HEK293T (cell line): ENCODE data around the gene SMARCC1.

ENCODE experiments used
- BHLHE40 ChIP-seq: fragments of 450-650 bp; IDR thresholded peaks from 2 replicates; pipeline ENCODE4 v1.6.1; 2016; ENCODE audit warnings: mild to moderate bottlenecking, moderate library complexity, borderline replicate concordance
- ELF4 ChIP-seq: fragments of 450-650 bp; IDR thresholded peaks from 2 replicates; pipeline ENCODE4 v1.6.1; 2017; ENCODE audit warnings: antibody characterized with exemption
- FOXA1 ChIP-seq: fragments of 450-650 bp; IDR thresholded peaks from 2 replicates; pipeline ENCODE4 v1.6.1; 2016; ENCODE audit warnings: mild to moderate bottlenecking
- FOXM1 ChIP-seq: fragments of 450-650 bp; IDR thresholded peaks from 2 replicates; pipeline ENCODE4 v1.6.1; 2017; ENCODE audit warnings: mild to moderate bottlenecking, borderline replicate concordance
- NFRKB ChIP-seq: fragments of 450-650 bp; IDR thresholded peaks from 2 replicates; pipeline ENCODE4 v1.6.1; 2016; ENCODE audit warnings: mild to moderate bottlenecking, moderate library complexity
- PKNOX1 ChIP-seq: fragments of 450-650 bp; IDR thresholded peaks from 2 replicates; pipeline ENCODE4 v1.6.1; 2016
- SP1 ChIP-seq: fragments of 450-650 bp; IDR thresholded peaks from 2 replicates; pipeline ENCODE4 v1.6.1; 2017
- SUZ12 ChIP-seq: fragments of 450-650 bp; IDR thresholded peaks from 2 replicates; pipeline ENCODE4 v1.6.1; 2016; ENCODE audit warnings: mild to moderate bottlenecking
- TARDBP ChIP-seq: fragments of 450-650 bp; IDR thresholded peaks from 2 replicates; pipeline ENCODE4 v1.6.1; 2016

DNA sequence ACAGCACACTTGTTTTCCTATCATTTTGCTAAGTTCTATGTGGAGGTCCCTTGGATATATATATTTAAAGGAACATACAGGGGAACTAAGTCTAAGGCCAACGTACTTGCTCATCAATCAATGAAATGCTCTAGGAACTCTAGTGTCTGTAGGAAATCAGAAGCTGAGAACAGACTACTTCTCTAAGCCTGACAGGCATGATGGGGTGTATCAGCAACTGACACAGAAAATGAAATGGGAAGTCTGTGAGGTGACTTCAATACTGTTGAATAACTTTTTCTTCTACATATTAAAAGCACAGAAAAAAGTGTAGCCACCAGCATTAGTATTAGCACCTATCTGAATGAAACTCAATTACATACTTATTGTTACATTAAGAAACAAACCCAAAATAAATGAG lies 146.2 kb downstream of the SMARCC1 start:
- TF ChIP-seq SP1, result no peak
- TF ChIP-seq NFRKB, result no peak
- no peak for TF ChIP-seq PKNOX1
- TF ChIP-seq ELF4, result no peak
- TF ChIP-seq FOXA1, result no peak
- TF ChIP-seq FOXM1, result no peak
- TF ChIP-seq BHLHE40, result no peak
- TF ChIP-seq SUZ12, result no peak
- no peak for TF ChIP-seq TARDBP
